A549 (cell line): ENCODE results near the gene TMUB2. TPM values are rescaled to one million over a fixed set of nuclear protein-coding genes. Genes with fewer than 3 reads are reported as not detected.

Experiments
- ATAC-seq, 2 experiments: fragments of 200-7000 bp in 1 of 2; fragments of >200 bp in 1 of 2; cut with Nextera tagmentation in 1 of 2; cut with Tn5 transposase in 1 of 2; 3 replicates each; pipeline versions ENCODE4 v1.8.0 to v1.9.1; 2018 to 2020; ENCODE audit warnings: mild to moderate bottlenecking in 1 of 2, moderate library complexity in 1 of 2
- CTCF ChIA-PET: fragments of 300-600 bp; sonication (Branson Sonifier 250); formaldehyde crosslinking; extraction: SDS; loops from one replicate; lab custom pipeline; 2021; ENCODE audit warnings: antibody characterized with exemption, inconsistent platforms; lab: Yijun Ruan, JAX
- POLR2A ChIA-PET: fragments of 350-600 bp; formaldehyde crosslinking; extraction: SDS; loops from one replicate; lab custom pipeline; 2021; ENCODE audit warnings: antibody characterized with exemption, inconsistent platforms; lab: Yijun Ruan, JAX
- DNase-seq, 2 experiments: peaks; one replicate each; pipeline versions ENCODE4 v3.0.0 to v3.0.0-alpha.2; 2011 to 2016; ENCODE audit warnings: low read depth in 1 of 2, low spot score in 1 of 2
- FAIRE-seq: peaks from 2 replicates; lab custom pipeline; 2011; peaks lifted over from hg19 to GRCh38; lab: Jason Lieb, UNC
- H3K27ac ChIP-seq, 2 experiments: fragments of >200 bp; sonication (Bioruptor Twin); formaldehyde crosslinking; 3 replicates each; pipeline ENCODE4 v1.5.1; 2016 to 2017
- H3K4me1 ChIP-seq: fragments of >200 bp; sonication (Bioruptor Twin); formaldehyde crosslinking; 3 replicates; pipeline ENCODE4 v1.6.1; 2016
- H3K4me2 ChIP-seq: fragments of >200 bp; sonication (Bioruptor Twin); formaldehyde crosslinking; 3 replicates; pipeline ENCODE4 v1.6.1; 2016
- H3K4me3 ChIP-seq: fragments of >200 bp; sonication (Bioruptor Twin); formaldehyde crosslinking; 3 replicates; pipeline ENCODE4 v1.5.1; 2016
- H3K9me3 ChIP-seq: fragments of >200 bp; sonication (Bioruptor Twin); formaldehyde crosslinking; 3 replicates; pipeline ENCODE4 v1.6.1; 2016
- BCL3 ChIP-seq: fragments of >200 bp; sonication (Bioruptor Twin); formaldehyde crosslinking; IDR thresholded peaks from 3 replicates; pipeline ENCODE4 v1.6.1; 2016
- BHLHE40 ChIP-seq: IDR thresholded peaks from 2 replicates; pipeline ENCODE4 v1.6.1; 2012; ENCODE audit warnings: low read depth, low read length, inconsistent platforms
- CBX2 ChIP-seq: fragments of 200-600 bp; sonication (generic); IDR thresholded peaks from 2 replicates; pipeline ENCODE4 v1.6.1; 2016; ENCODE audit warnings: low read depth, mild to moderate bottlenecking, borderline replicate concordance
- CBX8 ChIP-seq: fragments of 200-600 bp; sonication (generic); IDR thresholded peaks from 2 replicates; pipeline ENCODE4 v1.6.1; 2016
- CEBPB ChIP-seq, 2 experiments: fragments of >200 bp in 1 of 2; sonication (Bioruptor Twin) in 1 of 2; formaldehyde crosslinking in 1 of 2; IDR thresholded peaks; 2 replicates each; pipeline ENCODE4 v1.6.1; 2012 to 2016
- CHD2 ChIP-seq: fragments of 150-350 bp; IDR thresholded peaks from 2 replicates; pipeline ENCODE4 v1.6.1; 2014; ENCODE audit warnings: low read length; ENCODE audit not compliant: partially characterized antibody
- CHD4 ChIP-seq: fragments of 200-600 bp; sonication (generic); IDR thresholded peaks from 2 replicates; pipeline ENCODE4 v1.6.1; 2016; ENCODE audit warnings: antibody characterized with exemption, mild to moderate bottlenecking, borderline replicate concordance
- CTCF ChIP-seq: fragments of >200 bp; sonication (Bioruptor Twin); formaldehyde crosslinking; IDR thresholded peaks from 3 replicates; pipeline ENCODE4 v1.5.1; 2016
- EHF ChIP-seq: fragments of 250-450 bp; sonication (Bioruptor Pico); IDR thresholded peaks from 2 replicates; pipeline ENCODE4 v1.5.0; 2020; ENCODE audit warnings: mild to moderate bottlenecking
- ELK1 ChIP-seq: fragments of 150-350 bp; IDR thresholded peaks from 2 replicates; pipeline ENCODE4 v1.6.1; 2014; ENCODE audit warnings: low read depth, mild to moderate bottlenecking, low read length
- EP300 ChIP-seq, 2 experiments: fragments of >200 bp; sonication (Bioruptor Twin); formaldehyde crosslinking; IDR thresholded peaks; 2 replicates in 1 of 2; 3 replicates in 1 of 2; pipeline ENCODE4 v1.6.1; 2016 to 2017
- GATA3 ChIP-seq: IDR thresholded peaks from 2 replicates; pipeline ENCODE4 v1.6.1; 2012; ENCODE audit warnings: borderline replicate concordance
- HDAC2 ChIP-seq: fragments of 200-600 bp; sonication (generic); IDR thresholded peaks from 2 replicates; pipeline ENCODE4 v1.6.1; 2016
- HES2 ChIP-seq: fragments of >200 bp; sonication (Bioruptor Twin); formaldehyde crosslinking; IDR thresholded peaks from 2 replicates; pipeline ENCODE4 v1.6.1; 2016
- HMGXB4 ChIP-seq: fragments of 250-450 bp; sonication (Bioruptor Pico); IDR thresholded peaks from 2 replicates; pipeline ENCODE4 v1.5.0; 2021; ENCODE audit warnings: mild to moderate bottlenecking, moderate library complexity, borderline replicate concordance
- HOXA7 ChIP-seq: fragments of 250-450 bp; sonication (Bioruptor Pico); IDR thresholded peaks from 2 replicates; pipeline ENCODE4 v1.5.0; 2020; ENCODE audit warnings: mild to moderate bottlenecking, moderate library complexity
- HOXB13 ChIP-seq: fragments of 250-450 bp; sonication (Bioruptor Pico); IDR thresholded peaks from 2 replicates; pipeline ENCODE4 v1.5.0; 2020; ENCODE audit warnings: low read depth, mild to moderate bottlenecking, moderate library complexity
- HOXB5 ChIP-seq: fragments of 250-450 bp; sonication (Bioruptor Pico); IDR thresholded peaks from 2 replicates; pipeline ENCODE4 v1.5.0; 2020; ENCODE audit warnings: mild to moderate bottlenecking, moderate library complexity
- KDM5A ChIP-seq: fragments of 200-600 bp; sonication (generic); IDR thresholded peaks from 2 replicates; pipeline ENCODE4 v1.6.1; 2016; ENCODE audit warnings: antibody characterized with exemption, mild to moderate bottlenecking
- MAX ChIP-seq: IDR thresholded peaks from 2 replicates; pipeline ENCODE4 v1.6.1; 2012
- MAZ ChIP-seq: fragments of 150-350 bp; IDR thresholded peaks from 2 replicates; pipeline ENCODE4 v1.6.1; 2014; ENCODE audit warnings: antibody characterized with exemption, low read depth, low read length, borderline replicate concordance
- MYC ChIP-seq: IDR thresholded peaks from 2 replicates; pipeline ENCODE4 v1.6.1; 2012; ENCODE audit warnings: mild to moderate bottlenecking, inconsistent platforms, low read length, improper control_type of control experiment, borderline replicate concordance
- NFE2L2 ChIP-seq: fragments of 150-350 bp; conservative IDR thresholded peaks from 2 replicates; pipeline ENCODE4 v1.6.1; 2014; ENCODE audit warnings: low read length
- NPAS2 ChIP-seq: fragments of 250-450 bp; sonication (Bioruptor Pico); IDR thresholded peaks from 2 replicates; pipeline ENCODE4 v1.8.0; 2022; ENCODE audit warnings: mild to moderate bottlenecking, moderate library complexity, borderline replicate concordance
- NR3C1 ChIP-seq: fragments of >200 bp; sonication (Bioruptor Twin); formaldehyde crosslinking; IDR thresholded peaks from 3 replicates; pipeline ENCODE4 v1.6.1; 2017
- RARB ChIP-seq: fragments of 250-450 bp; sonication (Bioruptor Pico); IDR thresholded peaks from 2 replicates; pipeline ENCODE4 v1.8.0; 2021; ENCODE audit warnings: mild to moderate bottlenecking, moderate library complexity
- RNF2 ChIP-seq: fragments of 200-600 bp; sonication (generic); IDR thresholded peaks from 2 replicates; pipeline ENCODE4 v1.6.1; 2016; ENCODE audit warnings: low read depth, mild to moderate bottlenecking, antibody characterized with exemption, moderate library complexity, borderline replicate concordance
- SMC3 ChIP-seq: fragments of >200 bp; sonication (Bioruptor Twin); formaldehyde crosslinking; IDR thresholded peaks from 3 replicates; pipeline ENCODE4 v1.6.1; 2018; ENCODE audit warnings: inconsistent platforms
- SREBF2 ChIP-seq: fragments of 450-650 bp; IDR thresholded peaks from 2 replicates; pipeline ENCODE4 v1.6.1; 2014; ENCODE audit warnings: mild to moderate bottlenecking, moderate library complexity
- TFCP2L1 ChIP-seq: fragments of 250-450 bp; sonication (Bioruptor Pico); IDR thresholded peaks from 2 replicates; pipeline ENCODE4 v1.5.0; 2021; ENCODE audit warnings: mild to moderate bottlenecking
- TP53 ChIP-seq: fragments of 250-450 bp; sonication (Bioruptor Pico); IDR thresholded peaks from 2 replicates; pipeline ENCODE4 v1.5.0; 2021; ENCODE audit warnings: mild to moderate bottlenecking, moderate library complexity
- ZC3H11A ChIP-seq: fragments of 450-650 bp; IDR thresholded peaks from 2 replicates; pipeline ENCODE4 v1.6.1; 2014; ENCODE audit warnings: antibody characterized with exemption, mild to moderate bottlenecking
- ZFP36 ChIP-seq: fragments of 450-650 bp; IDR thresholded peaks from 2 replicates; pipeline ENCODE4 v1.6.1; 2014; ENCODE audit warnings: borderline replicate concordance; ENCODE audit not compliant: partially characterized antibody
- ZNF302 ChIP-seq: fragments of 250-450 bp; sonication (Bioruptor Pico); IDR thresholded peaks from 2 replicates; pipeline ENCODE4 v1.9.0; 2021; ENCODE audit warnings: inconsistent platforms, mild to moderate bottlenecking, moderate library complexity
- WGBS: methylation state at CpG from one replicate; pipeline ENCODE4 v1.1.6; 2017; ENCODE audit errors: missing lambda C conversion rate; 5-methylcytosine and 5-hydroxymethylcytosine counted together
- polyA minus RNA-seq: library from RNA; depleted of rRNA, polyadenylated mRNA; stranded (reverse); fragments of >200 nt; gene quantifications from 2 replicates; pipeline ENCODE4 v1.2.3, GENCODE V29; 2011; rRNA and poly(A)+ RNA removed
- polyA plus RNA-seq, 4 experiments: library from polyadenylated mRNA; depleted of rRNA in 3 of 4; stranded (reverse); fragments of >200 nt; fragmentation: RNase III in 1 of 4; extraction: RNeasy Plus Mini Kit Qiagen cat#74134 plus additional on column Dnase treatment in 1 of 4; gene quantifications; 2 replicates in 3 of 4; 3 replicates in 1 of 4; pipeline ENCODE4 v1.2.3, GENCODE V29; 2011 to 2017

Gene TMUB2
- polyA plus RNA-seq (2011; rRNA removed) (36.2 and 43.3 TPM in 2 replicates), polyA plus RNA-seq (2017; fragmentation: RNase III; extraction: RNeasy Plus Mini Kit Qiagen cat#74134 plus additional on column Dnase treatment) (37.6 to 44.4 TPM (median 42.0 TPM) in 3 replicates), polyA minus RNA-seq (29.9 and 32.2 TPM in 2 replicates)
- 37.3 and 45.4 TPM in 2 replicates for polyA plus RNA-seq (2012; cell fraction: cytosol; rRNA removed)
- polyA plus RNA-seq (2012; cell fraction: nucleus; rRNA removed), result 104 and 115 TPM in 2 replicates

GRCh38 chr17:44186307-44187130, at the start of gene TMUB2:
Gene TMUB2, plus strand, starts transcription at chr17:44186972. Its CDS starts 737 bp downstream, at chr17:44187709.
- 2% methylated on average over 48 of the region's 50 CpGs for WGBS
- H3K4me1 ChIP-seq, result peaks cover 24% of the 10 kb centered on the region
- H3K4me2 ChIP-seq, result peak within 1 kb of the TSS; percentile 84
- DNase-seq (peak; percentile 100), ATAC-seq (peak; percentile 85 to 88), FAIRE-seq (peak; percentile 65)
- CTCF ChIA-PET, result interaction anchor here (0.6 to 5.3 kb wide), 13 partner anchors 9 to 318 kb away, joined by 3 to 58 read pairs (median 3); partner anchors contain the start of gene ASB16
- POLR2A ChIA-PET, result interaction anchor here (0.6 to 2.1 kb wide), 23 partner anchors 8 to 512 kb away, joined by 3 to 28 read pairs (median 4); partner anchors contain the start of genes ATXN7L3, FZD2, HDAC5 and HROB
- H3K4me3 ChIP-seq, result peak within 1 kb of the TSS; percentile 87
- H3K27ac ChIP-seq, result peak within 1 kb of the TSS; percentile 92 to 97
- no peaks in the 10 kb centered on the region for H3K9me3 ChIP-seq
- TF ChIP-seq TFCP2L1 (no peak), MAZ (peak; percentile 45; the same call in 1 of the 2 replicates), ELK1 (no peak), EP300 (IDR thresholded peaks at IDR 0.05) (no peak), HES2 (no peak), GATA3 (no peak; the same call in 1 of the 2 replicates), NPAS2 (CRISPR knock-in tag) (no peak), CBX8 (no peak), EHF (CRISPR knock-in tag) (no peak), CHD2 (no peak), MAX (peak; percentile 73), RNF2 (no peak), TP53 (CRISPR knock-in tag) (no peak), CEBPB (IDR thresholded peaks at IDR 0.05) (peak in 1 of 2 experiments; percentile 74; a peak in 3 of 4 replicates), HDAC2 (no peak), SREBF2 (no peak), HMGXB4 (CRISPR knock-in tag) (no peak), HOXB13 (no peak), RARB (CRISPR knock-in tag) (no peak), BHLHE40 (no peak), CBX2 (no peak), ZFP36 (no peak), NR3C1 (no peak), KDM5A (no peak), CHD4 (no peak), ZNF302 (no peak), BCL3 (peak; percentile 88; the same call in 2 of the 3 replicates), SMC3 (no peak), ZC3H11A (no peak), CTCF (no peak), HOXB5 (CRISPR knock-in tag) (no peak), NFE2L2 (no peak), MYC (no peak; the same call in none of the 2 replicates), HOXA7 (CRISPR knock-in tag) (no peak)
